Endothelial cell of umbilical vein (primary cell): ENCODE results near the gene MAN2B1. TPM values are rescaled to one million over a fixed set of nuclear protein-coding genes. Genes with fewer than 3 reads are reported as not detected.
A peak's percentile ranks its signal among the peaks of the same experiment; 100 is the strongest.

Experiments
- BruUV-seq: library from RNA; stranded (reverse); fragments of 400-500 nt; replicated peaks from 2 replicates; lab custom pipeline; 2021; lab: Mats Ljungman, UMichigan
- CTCF ChIA-PET: fragments of 300-600, 350-600 bp; sonication (Branson Sonifier 250); formaldehyde crosslinking; loops from one replicate; lab custom pipeline; 2021; ENCODE audit warnings: antibody characterized with exemption, inconsistent platforms; lab: Charles Lee
- POLR2A ChIA-PET: fragments of 300-600, 350-600 bp; sonication (Branson Sonifier 250); formaldehyde crosslinking; loops from one replicate; lab custom pipeline; 2021; ENCODE audit warnings: antibody characterized with exemption, inconsistent platforms; lab: Charles Lee
- DNase-seq: peaks from one replicate; pipeline ENCODE4 v3.0.0-alpha.2; 2011; ENCODE audit warnings: low read depth, low spot score
- FAIRE-seq: peaks from 2 replicates; lab custom pipeline; 2011; peaks lifted over from hg19 to GRCh38; lab: Jason Lieb, UNC
- H2AFZ ChIP-seq: 2 replicates; pipeline ENCODE4 v1.6.0; 2012; ENCODE audit warnings: low read depth, low read length, control low read depth, inconsistent platforms
- H3K27ac ChIP-seq: 2 replicates; pipeline ENCODE4 v1.5.1; 2011; ENCODE audit warnings: low read depth, mild to moderate bottlenecking, control low read depth, low read length, moderate library complexity; ENCODE audit not compliant: insufficient read depth
- H3K27me3 ChIP-seq, 2 experiments: 2 replicates each; pipeline versions ENCODE4 v1.6.0 to v1.6.1; 2011; ENCODE audit warnings: low read length in 2 of 2, mixed read lengths in 1 of 2; ENCODE audit not compliant: control insufficient read depth in 2 of 2, insufficient read depth in 2 of 2
- H3K36me3 ChIP-seq, 2 experiments: 2 replicates in 1 of 2; 3 replicates in 1 of 2; pipeline ENCODE4 v1.5.1; 2011; ENCODE audit warnings: low read length in 2 of 2, mild to moderate bottlenecking in 1 of 2, moderate library complexity in 1 of 2; ENCODE audit not compliant: control insufficient read depth in 2 of 2, insufficient read depth in 2 of 2; ENCODE audit errors: extremely low read depth in 1 of 2
- H3K4me1 ChIP-seq: 3 replicates; pipeline ENCODE4 v1.5.1; 2011; ENCODE audit warnings: mild to moderate bottlenecking, low read length; ENCODE audit not compliant: control insufficient read depth, insufficient read depth; ENCODE audit errors: extremely low read depth
- H3K4me2 ChIP-seq: 2 replicates; pipeline ENCODE4 v1.6.1; 2011; ENCODE audit warnings: low read length, control low read depth, mixed read lengths; ENCODE audit not compliant: insufficient read depth
- H3K4me3 ChIP-seq, 3 experiments: fragments of 200-600 bp in 1 of 3; sonication (generic), shearing (Covaris generic) in 1 of 3; replicated peaks in 1 of 3; 2 replicates each; pipeline ENCODE4 v1.5.1; 2011 to 2016; ENCODE audit warnings: control low read depth in 3 of 3, low read length in 3 of 3, mild to moderate bottlenecking in 2 of 3, inconsistent platforms in 1 of 3, low read depth in 1 of 3, moderate library complexity in 1 of 3; ENCODE audit not compliant: insufficient read depth in 1 of 3
- H3K79me2 ChIP-seq: 2 replicates; pipeline ENCODE4 v1.6.0; 2012; ENCODE audit warnings: low read length, inconsistent platforms; ENCODE audit not compliant: control insufficient read depth, insufficient read depth
- H3K9ac ChIP-seq: replicated peaks from 2 replicates; pipeline ENCODE3; 2011; ENCODE audit warnings: low read length, control low read depth; ENCODE audit not compliant: insufficient read depth; ENCODE audit errors: extremely low read depth
- H3K9me1 ChIP-seq: replicated peaks from 3 replicates; pipeline ENCODE4 v1.6.0; 2011; ENCODE audit warnings: mild to moderate bottlenecking, low read length; ENCODE audit not compliant: control insufficient read depth, insufficient read depth; ENCODE audit errors: extremely low read depth
- H3K9me3 ChIP-seq: replicated peaks from 2 replicates; pipeline ENCODE4 v1.5.1; 2012; ENCODE audit warnings: low read length, inconsistent platforms; ENCODE audit not compliant: control insufficient read depth, insufficient read depth
- H4K20me1 ChIP-seq: replicated peaks from 2 replicates; pipeline ENCODE3; 2011; ENCODE audit warnings: mild to moderate bottlenecking, low read length; ENCODE audit not compliant: control insufficient read depth, insufficient read depth; ENCODE audit errors: extremely low read depth
- CTCF ChIP-seq, 2 donors: IDR thresholded peaks; 1 replicate in 1 of 2; 2 replicates in 1 of 2; pipeline ENCODE4 v1.5.1; 2011; ENCODE audit warnings: low read length in 2 of 2, mild to moderate bottlenecking in 2 of 2, moderate library complexity in 2 of 2, control low read depth in 1 of 2, inconsistent platforms in 1 of 2, low read depth in 1 of 2; ENCODE audit not compliant: insufficient read depth in 1 of 2; ENCODE audit errors: extremely low read depth in 1 of 2
- EZH2 ChIP-seq: IDR thresholded peaks from 2 replicates; pipeline ENCODE4 v1.6.1; 2012; ENCODE audit warnings: borderline replicate concordance, low read depth, mild to moderate bottlenecking, moderate library complexity, low read length, inconsistent platforms; ENCODE audit not compliant: severe bottlenecking
- FOS ChIP-seq: IDR thresholded peaks from 2 replicates; pipeline ENCODE4 v1.6.1; 2011; ENCODE audit warnings: mild to moderate bottlenecking, low read length, moderate library complexity, borderline replicate concordance; ENCODE audit not compliant: insufficient read depth
- GATA2 ChIP-seq: IDR thresholded peaks from 2 replicates; pipeline ENCODE4 v1.7.0; 2011; ENCODE audit warnings: low read depth, mild to moderate bottlenecking, moderate library complexity, mixed read lengths, low read length; ENCODE audit not compliant: insufficient read length, insufficient read depth
- JUN ChIP-seq: IDR thresholded peaks from 2 replicates; pipeline ENCODE4 v1.6.1; 2011; ENCODE audit warnings: borderline replicate concordance, low read depth; ENCODE audit not compliant: insufficient read length, insufficient read depth
- MYC ChIP-seq: IDR thresholded peaks from one replicate; pipeline ENCODE4 v1.6.1; 2011; ENCODE audit warnings: mild to moderate bottlenecking, low read depth, low read length
- POLR2A ChIP-seq: IDR thresholded peaks from 2 replicates; pipeline ENCODE4 v1.6.1; 2012; ENCODE audit warnings: low read depth, mild to moderate bottlenecking, control low read depth, low read length
- POLR2AphosphoS5 ChIP-seq: IDR thresholded peaks from 2 replicates; pipeline ENCODE4 v1.6.1; 2012; ENCODE audit warnings: low read depth, mild to moderate bottlenecking, control low read depth, low read length, moderate library complexity; ENCODE audit not compliant: insufficient read depth
- dilution Hi-C: fragments of 300-500 bp; cut with MboI; formaldehyde crosslinking; loops from one replicate; pipeline ENCODE4 v1.15.0; 2019; ENCODE audit warnings: low sequenced_read_pairs; ENCODE audit not compliant: extremely low pct_ligation_motif_present
- intact Hi-C: fragments of 100-400 bp; cut with micrococcal nuclease; formaldehyde crosslinking; loops from one replicate; pipeline ENCODE4 v1.10.0; 2022
- polyA plus RNA-seq, 4 experiments: library from polyadenylated mRNA; depleted of rRNA in 3 of 4; stranded (reverse) in 3 of 4; unstranded in 1 of 4; fragments of >200 nt; gene quantifications; 2 replicates each; pipeline versions ENCODE4 v1.2.1 to v1.2.3, GENCODE V29; 2011 to 2012; ENCODE audit warnings: missing spikeins in 1 of 4
- total RNA-seq: library from RNA; stranded (reverse); gene quantifications from 2 replicates; pipeline ENCODE4 v1.2.3, GENCODE V29; 2021
- TF ChIP-seq, protein P1 (sequence below): IDR thresholded peaks from 2 replicates; pipeline ENCODE4 v1.6.1; 2011; ENCODE audit not compliant: insufficient read depth, insufficient read length

MAN2B1 gene
- total and polyA plus RNA-seq, 2 donors (not counting 3 experiments of a cell fraction or from before 2014, with no cell fraction given) = 64.4 to 76.8 TPM

DNA sequence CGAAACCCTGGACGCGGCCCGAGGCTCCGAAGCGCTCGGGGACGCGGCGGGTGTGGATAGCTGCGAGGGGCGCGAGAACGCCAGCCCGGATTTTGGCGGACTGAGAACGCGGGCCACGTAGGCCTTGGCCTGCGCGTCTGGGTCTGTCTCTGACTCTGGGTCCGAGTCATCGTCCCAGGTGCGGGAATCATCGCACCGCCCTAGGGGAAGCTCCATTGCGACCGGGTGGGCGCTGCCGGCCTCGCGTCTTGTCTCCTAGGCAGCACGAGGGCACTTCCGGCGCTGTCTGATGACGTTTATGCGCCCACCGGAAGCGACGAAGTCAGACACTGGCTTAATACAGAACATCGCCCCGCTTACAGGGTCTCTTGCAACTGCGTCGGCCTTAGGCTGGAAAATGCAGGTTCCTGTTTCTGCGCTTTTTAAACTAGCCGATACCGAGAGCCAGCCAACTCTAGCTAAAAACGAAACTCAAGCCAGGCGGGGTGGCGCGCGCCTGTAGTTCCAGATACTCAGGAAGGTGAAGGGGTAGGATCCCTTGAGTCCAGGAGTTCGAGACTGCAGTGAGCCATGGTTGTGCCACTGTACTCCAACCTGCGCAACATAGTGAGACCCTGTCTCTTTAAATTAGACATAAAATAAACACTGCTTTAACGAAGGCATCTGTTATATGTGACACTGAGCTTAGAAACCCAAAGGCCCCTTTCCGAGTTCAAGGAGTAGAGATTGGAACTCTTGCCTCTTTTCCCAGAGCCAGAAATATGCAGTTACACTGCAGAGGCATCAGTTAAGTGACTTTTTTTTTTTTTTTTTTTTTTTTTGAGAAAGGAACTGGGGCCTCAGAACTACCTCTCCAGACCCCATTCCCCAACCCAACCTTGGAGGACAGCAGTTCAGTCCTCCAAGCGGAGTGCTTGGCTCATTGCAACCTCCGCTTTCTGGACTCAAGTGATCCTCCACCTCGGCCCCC, 30.1 kb upstream of the MAN2B1 start, which contains the start of gene FBXW9:
FBXW9 (minus strand) TSS at position 266 of the 970 bp plus-strand sequence; CDS start at position 216, 50 bp downstream.
- Histone ChIP-seq H3K36me3 (peaks cover 3 to 19% of the 10 kb centered on the region in 2 experiments), H3K4me3 (peak within 1 kb of the TSS; percentile 8 to 56 (median 31)), H3K27ac (peak within 1 kb of the TSS; percentile 34), H3K79me2 (no peaks in the 10 kb centered on the region), H3K9me3 (no peaks in the 10 kb centered on the region), H3K27me3 (no peaks in the 10 kb centered on the region), H3K4me2 (peak within 1 kb of the TSS; percentile 64), H3K9me1 (no peaks in the 10 kb centered on the region), H4K20me1 (no peaks in the 10 kb centered on the region), H3K4me1 (peaks cover 15% of the 10 kb centered on the region), H2AFZ (peak within 1 kb of the TSS; percentile 58), H3K9ac (peak within 1 kb of the TSS; percentile 47)
- intact Hi-C loops (loop anchor here (1.0 kb wide), 2 partner anchors 26 to 41 kb away; partner anchors contain the start of gene GET3), dilution Hi-C loops (no loop called here)
- BruUV-seq = TSS peak; percentile 97
- ChIA-PET CTCF (interaction anchor here (0.9 kb wide), 1 partner anchor 70 kb away, joined by 4 read pairs; no protein-coding TSS in a partner anchor), POLR2A (no interaction called here)
- peak; percentile 94 for FAIRE-seq
- DNase-seq = peak; percentile 96
- no peak for TF ChIP-seq FOS
- peak; percentile 88 for TF ChIP-seq POLR2A
- peak; percentile 41 for TF ChIP-seq MYC
- TF ChIP-seq GATA2 = no peak
- no peak for TF ChIP-seq EZH2
- TF ChIP-seq POLR2AphosphoS5 = peak; percentile 96
- no peak for TF ChIP-seq CTCF (IDR thresholded peaks at IDR 0.05; ENCODE audit: extremely low read depth in 1 of 2, insufficient read depth in 1 of 2, low read depth in 1 of 2, low read length in 2 of 2)
- TF ChIP-seq JUN = no peak
- TF ChIP-seq, protein P1, sequence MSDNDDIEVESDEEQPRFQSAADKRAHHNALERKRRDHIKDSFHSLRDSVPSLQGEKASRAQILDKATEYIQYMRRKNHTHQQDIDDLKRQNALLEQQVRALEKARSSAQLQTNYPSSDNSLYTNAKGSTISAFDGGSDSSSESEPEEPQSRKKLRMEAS = peak; percentile 86
